PFSK-1 (cell line): Measurements from ENCODE around the gene CAMSAP1.

ENCODE experiments used
- FOXP2 ChIP-seq: optimal IDR thresholded peaks from 2 replicates; pipeline ENCODE3; 2011; ENCODE audit warnings: borderline replicate concordance, control low read depth, inconsistent platforms; ENCODE audit not compliant: insufficient read depth; ENCODE audit errors: extremely low read length, extremely low read depth
- POLR2AphosphoS5 ChIP-seq: IDR thresholded peaks from 2 replicates; pipeline ENCODE4 v1.6.1; 2012; ENCODE audit warnings: low read depth, mild to moderate bottlenecking, control low read depth, low read length, moderate library complexity
- SIN3A ChIP-seq: IDR thresholded peaks from 2 replicates; pipeline ENCODE4 v1.6.1; 2012; ENCODE audit warnings: mild to moderate bottlenecking, low read length, moderate library complexity, borderline replicate concordance; ENCODE audit not compliant: insufficient read depth
- TAF1 ChIP-seq: IDR thresholded peaks from 2 replicates; pipeline ENCODE4 v1.6.1; 2012; ENCODE audit warnings: low read length, control low read depth, borderline replicate concordance; ENCODE audit not compliant: insufficient read depth
- TF ChIP-seq, protein P1 (sequence below), 2 experiments: IDR thresholded peaks; 2 replicates each; pipeline versions ENCODE4 v1.6.1 to v1.8.0; 2011 to 2012; ENCODE audit warnings: low read depth in 2 of 2, low read length in 2 of 2, control low read depth in 1 of 2, inconsistent platforms in 1 of 2, mild to moderate bottlenecking in 1 of 2, moderate library complexity in 1 of 2; ENCODE audit not compliant: insufficient read depth in 1 of 2

DNA sequence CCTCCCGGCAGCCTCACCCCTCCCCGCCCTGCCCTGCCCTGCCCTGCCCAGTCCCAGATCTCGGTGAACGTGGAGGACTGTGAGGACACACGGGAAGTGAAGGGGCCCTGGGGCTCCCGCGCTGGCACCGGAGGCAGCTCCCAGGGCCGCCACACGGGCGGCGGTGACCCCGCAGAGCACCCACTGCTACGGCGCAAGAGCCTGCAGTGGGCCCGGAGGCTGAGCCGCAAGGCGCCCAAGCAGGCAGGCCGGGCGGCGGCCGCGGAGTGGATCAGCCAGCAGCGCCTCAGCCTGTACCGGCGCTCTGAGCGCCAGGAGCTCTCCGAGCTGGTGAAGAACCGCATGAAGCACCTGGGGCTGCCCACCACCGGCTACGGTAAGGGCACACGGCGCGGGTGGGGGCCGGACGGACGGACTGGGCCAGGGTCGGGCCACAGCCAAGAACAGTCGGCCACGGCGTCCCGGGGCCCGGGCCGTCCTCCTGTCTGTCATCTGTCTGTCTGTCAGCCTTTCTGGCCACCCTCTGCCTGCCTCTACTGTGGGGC lies 121.1 kb downstream of the CAMSAP1 start:
- TF ChIP-seq TAF1 = no peak
- no peak for TF ChIP-seq SIN3A
- TF ChIP-seq, protein P1, sequence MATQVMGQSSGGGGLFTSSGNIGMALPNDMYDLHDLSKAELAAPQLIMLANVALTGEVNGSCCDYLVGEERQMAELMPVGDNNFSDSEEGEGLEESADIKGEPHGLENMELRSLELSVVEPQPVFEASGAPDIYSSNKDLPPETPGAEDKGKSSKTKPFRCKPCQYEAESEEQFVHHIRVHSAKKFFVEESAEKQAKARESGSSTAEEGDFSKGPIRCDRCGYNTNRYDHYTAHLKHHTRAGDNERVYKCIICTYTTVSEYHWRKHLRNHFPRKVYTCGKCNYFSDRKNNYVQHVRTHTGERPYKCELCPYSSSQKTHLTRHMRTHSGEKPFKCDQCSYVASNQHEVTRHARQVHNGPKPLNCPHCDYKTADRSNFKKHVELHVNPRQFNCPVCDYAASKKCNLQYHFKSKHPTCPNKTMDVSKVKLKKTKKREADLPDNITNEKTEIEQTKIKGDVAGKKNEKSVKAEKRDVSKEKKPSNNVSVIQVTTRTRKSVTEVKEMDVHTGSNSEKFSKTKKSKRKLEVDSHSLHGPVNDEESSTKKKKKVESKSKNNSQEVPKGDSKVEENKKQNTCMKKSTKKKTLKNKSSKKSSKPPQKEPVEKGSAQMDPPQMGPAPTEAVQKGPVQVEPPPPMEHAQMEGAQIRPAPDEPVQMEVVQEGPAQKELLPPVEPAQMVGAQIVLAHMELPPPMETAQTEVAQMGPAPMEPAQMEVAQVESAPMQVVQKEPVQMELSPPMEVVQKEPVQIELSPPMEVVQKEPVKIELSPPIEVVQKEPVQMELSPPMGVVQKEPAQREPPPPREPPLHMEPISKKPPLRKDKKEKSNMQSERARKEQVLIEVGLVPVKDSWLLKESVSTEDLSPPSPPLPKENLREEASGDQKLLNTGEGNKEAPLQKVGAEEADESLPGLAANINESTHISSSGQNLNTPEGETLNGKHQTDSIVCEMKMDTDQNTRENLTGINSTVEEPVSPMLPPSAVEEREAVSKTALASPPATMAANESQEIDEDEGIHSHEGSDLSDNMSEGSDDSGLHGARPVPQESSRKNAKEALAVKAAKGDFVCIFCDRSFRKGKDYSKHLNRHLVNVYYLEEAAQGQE (IDR thresholded peaks at IDR 0.05; ENCODE audit: insufficient read depth in 1 of 2, low read depth in 2 of 2, low read length in 2 of 2) = no peak
- TF ChIP-seq POLR2AphosphoS5 = no peak
- TF ChIP-seq FOXP2 = no peak
